HG02610 (cell line): ENCODE measurements around the gene MED12L.

ENCODE experiments used
- ATAC-seq: cut with Tn5 transposase; IDR thresholded peaks from one replicate; pipeline ENCODE4 v1.9.1; 2021; ENCODE audit warnings: mild to moderate bottlenecking, moderate library complexity; ENCODE audit not compliant: unreplicated experiment

The MED12L gene

DNA sequence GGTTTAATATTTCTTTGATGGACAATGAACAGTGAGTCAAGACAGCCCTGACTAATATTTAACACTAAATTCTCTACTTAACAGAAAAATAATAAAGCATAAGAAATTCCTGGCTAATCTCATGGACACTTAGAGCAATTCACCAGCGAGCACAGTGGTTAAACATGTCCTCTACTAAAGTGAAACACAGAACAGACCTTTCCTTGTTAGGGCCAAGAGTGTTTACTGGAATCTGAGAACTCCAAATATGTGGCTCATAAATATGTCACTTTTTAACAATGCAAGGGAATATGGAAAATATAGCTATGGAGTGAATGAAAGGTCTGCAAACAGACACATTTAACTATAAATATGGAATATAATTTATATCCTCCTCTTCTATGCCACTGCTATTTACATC lies 394.0 kb downstream of the MED12L start:
- no peak for ATAC-seq

DNA sequence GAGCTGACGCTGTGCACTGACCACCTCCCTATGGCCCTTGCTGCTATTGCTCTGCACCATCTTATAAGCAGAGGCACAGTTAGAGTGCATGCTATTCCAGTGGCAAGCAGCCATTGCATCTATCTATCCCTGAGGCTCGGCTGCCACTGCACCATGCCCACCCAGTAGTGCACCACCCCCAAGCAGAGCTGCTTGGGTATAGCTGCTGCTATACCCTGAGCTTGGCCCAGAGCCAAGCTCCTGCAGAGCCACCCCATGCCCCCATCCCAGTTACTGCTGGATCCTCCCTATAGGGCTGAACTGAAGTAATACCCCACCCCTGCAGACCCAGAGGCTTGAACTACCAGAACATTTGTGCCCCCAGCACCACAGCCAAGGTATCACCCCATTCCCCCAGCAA lies 395.0 kb downstream of the MED12L start:
- ATAC-seq = no peak

DNA sequence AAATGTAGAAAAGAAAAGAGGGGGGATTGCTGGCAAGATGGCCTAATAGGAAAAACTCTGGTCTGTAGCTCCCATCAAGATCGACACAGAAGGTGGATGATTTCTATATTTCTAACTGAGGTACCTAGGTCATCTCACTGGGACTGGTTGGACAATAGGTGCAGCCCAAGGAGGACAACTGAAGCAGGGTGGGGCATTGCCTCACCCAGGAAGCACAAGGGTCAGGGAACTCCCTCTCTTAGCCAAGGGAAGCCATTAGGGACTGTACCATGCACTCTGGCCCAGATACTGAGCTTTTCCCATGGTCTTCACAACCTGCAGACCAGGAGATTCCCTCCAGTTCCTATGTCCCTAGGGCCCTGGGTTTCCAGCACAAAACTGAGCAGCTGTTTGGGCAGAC lies 398.0 kb downstream of the MED12L start:
- no peak for ATAC-seq

DNA sequence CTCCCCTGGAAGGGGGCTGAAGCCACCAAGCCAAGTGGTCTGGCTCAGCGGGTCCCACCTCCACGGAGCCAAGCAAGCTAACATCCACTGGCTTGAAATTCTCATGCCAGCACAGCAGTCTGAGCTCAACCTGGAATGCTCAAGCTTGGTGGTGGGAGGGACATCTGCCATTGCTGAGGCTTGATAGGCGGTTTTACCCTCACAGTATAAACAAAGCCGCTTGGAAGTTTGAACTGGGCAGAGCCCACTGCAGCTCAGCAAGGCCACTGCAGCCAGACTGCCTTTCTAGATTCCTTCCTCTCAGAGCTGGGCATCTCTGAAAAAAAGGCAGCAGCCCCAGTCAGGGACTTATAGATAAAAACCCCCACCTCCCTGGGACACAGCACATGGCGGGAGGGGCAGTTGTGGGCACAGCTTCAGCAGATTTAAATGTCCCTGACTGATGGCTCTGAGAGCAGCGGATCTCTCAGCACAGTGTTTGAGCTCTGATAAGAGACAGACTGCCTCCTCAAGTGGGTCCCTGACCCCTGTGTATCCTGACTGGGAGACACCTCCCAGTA lies 398.6 kb downstream of the MED12L start:
- no peak for ATAC-seq
